ENCODE data around the gene HINFP.

DNA sequence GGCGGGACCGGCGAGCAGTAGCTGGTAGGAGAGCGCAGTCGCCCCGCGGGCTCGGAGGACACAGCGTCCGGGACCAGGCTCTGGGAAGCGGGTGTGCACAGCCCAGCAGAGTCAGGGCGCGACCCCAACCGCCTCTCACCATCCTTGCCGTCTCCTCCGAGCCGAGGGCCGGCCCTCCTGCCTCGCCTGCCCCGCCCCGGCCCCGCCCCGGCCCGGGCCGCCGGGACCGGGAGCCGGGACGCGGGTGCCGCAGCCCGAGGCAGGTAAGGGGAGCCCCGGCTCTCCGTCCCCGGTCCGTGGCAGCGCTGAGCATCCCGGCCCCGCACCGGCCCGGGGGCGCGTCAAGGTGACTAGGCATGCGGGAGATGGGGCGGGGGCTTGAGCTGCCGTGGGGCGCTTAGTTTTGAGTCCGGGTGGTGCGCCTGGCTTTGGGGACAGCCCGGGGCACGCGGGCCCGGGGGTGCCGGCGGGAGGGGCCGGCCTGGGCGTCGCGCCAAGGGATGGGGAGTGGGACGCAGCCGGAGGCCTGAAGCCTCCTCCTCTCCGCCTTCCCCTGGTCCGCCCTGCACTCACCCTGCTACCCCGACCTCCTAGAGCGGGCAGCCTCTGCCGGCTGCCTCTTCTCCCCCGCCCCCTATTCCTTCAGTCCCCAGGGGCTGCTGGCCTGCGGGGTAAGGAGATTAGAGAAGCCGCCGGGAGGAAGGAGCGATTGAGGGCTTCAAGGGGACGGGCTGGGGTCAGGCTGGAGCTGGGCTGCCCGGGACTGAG, 27.8 kb downstream of the HINFP start, which contains the start of gene ABCG4:
- TF ChIP-seq TAF1 (IDR thresholded peaks at IDR 0.05; ENCODE audit: borderline replicate concordance, low read depth, low read length) (no peak), POLR2A (IDR thresholded peaks at IDR 0.05; ENCODE audit: low read depth, low read length) (no peak)
